Fibroblast of the aortic adventitia (primary cell): Measurements from ENCODE around the gene RPS10. TPM values are rescaled to one million over a fixed set of nuclear protein-coding genes. Genes with fewer than 3 reads are reported as not detected.

Source experiments
- DNase-seq: peaks from one replicate; pipeline ENCODE4 v3.0.0-alpha.2; 2010; ENCODE audit warnings: low read depth
- H3K4me3 ChIP-seq: 2 replicates; pipeline ENCODE4 v1.5.1; 2011; ENCODE audit warnings: low read depth, mild to moderate bottlenecking, control low read depth, low read length, moderate library complexity
- total RNA-seq: library from RNA; depleted of rRNA; stranded (reverse); fragments of >200 nt; gene quantifications from 2 replicates; pipeline ENCODE4 v1.2.3, GENCODE V29; 2012; ENCODE audit warnings: low replicate concordance
- TF ChIP-seq, protein P1 (sequence below): IDR thresholded peaks from 2 replicates; pipeline ENCODE4 v1.5.1; 2011; ENCODE audit warnings: mild to moderate bottlenecking, low read length, control low read depth, inconsistent platforms; ENCODE audit not compliant: insufficient read depth

RPS10 gene
- total RNA-seq, 1 donor = 2,945 TPM

DNA sequence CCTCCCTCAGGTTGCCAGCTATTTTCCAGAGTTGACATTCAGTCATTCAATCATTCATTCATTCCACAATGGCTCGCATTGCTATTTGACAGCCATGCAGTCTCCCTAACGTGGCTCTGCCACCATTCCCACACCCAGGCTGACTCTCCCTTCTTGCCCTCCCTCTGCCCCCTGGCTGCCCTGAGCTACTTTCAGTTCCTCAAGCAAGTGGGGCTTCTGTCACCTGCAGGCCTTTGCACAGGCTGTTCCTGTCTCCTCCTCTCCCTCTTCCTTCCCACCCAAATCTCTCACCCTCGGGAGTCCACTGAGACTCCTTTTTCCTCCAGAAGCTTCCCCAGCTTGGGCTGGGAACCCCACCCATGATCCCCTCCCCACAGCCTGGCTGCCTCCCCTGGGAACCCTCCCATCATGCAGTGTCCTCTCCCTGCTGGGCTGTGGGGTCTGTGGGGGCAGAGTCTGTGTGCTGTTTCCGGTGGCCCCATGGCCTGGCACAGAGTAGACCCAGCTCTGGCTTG, 42.6 kb upstream of the RPS10 start:
- H3K4me3 ChIP-seq = no peak overlapping the region
- DNase-seq = no peak
- TF ChIP-seq, protein P1, sequence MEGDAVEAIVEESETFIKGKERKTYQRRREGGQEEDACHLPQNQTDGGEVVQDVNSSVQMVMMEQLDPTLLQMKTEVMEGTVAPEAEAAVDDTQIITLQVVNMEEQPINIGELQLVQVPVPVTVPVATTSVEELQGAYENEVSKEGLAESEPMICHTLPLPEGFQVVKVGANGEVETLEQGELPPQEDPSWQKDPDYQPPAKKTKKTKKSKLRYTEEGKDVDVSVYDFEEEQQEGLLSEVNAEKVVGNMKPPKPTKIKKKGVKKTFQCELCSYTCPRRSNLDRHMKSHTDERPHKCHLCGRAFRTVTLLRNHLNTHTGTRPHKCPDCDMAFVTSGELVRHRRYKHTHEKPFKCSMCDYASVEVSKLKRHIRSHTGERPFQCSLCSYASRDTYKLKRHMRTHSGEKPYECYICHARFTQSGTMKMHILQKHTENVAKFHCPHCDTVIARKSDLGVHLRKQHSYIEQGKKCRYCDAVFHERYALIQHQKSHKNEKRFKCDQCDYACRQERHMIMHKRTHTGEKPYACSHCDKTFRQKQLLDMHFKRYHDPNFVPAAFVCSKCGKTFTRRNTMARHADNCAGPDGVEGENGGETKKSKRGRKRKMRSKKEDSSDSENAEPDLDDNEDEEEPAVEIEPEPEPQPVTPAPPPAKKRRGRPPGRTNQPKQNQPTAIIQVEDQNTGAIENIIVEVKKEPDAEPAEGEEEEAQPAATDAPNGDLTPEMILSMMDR = no peak

DNA sequence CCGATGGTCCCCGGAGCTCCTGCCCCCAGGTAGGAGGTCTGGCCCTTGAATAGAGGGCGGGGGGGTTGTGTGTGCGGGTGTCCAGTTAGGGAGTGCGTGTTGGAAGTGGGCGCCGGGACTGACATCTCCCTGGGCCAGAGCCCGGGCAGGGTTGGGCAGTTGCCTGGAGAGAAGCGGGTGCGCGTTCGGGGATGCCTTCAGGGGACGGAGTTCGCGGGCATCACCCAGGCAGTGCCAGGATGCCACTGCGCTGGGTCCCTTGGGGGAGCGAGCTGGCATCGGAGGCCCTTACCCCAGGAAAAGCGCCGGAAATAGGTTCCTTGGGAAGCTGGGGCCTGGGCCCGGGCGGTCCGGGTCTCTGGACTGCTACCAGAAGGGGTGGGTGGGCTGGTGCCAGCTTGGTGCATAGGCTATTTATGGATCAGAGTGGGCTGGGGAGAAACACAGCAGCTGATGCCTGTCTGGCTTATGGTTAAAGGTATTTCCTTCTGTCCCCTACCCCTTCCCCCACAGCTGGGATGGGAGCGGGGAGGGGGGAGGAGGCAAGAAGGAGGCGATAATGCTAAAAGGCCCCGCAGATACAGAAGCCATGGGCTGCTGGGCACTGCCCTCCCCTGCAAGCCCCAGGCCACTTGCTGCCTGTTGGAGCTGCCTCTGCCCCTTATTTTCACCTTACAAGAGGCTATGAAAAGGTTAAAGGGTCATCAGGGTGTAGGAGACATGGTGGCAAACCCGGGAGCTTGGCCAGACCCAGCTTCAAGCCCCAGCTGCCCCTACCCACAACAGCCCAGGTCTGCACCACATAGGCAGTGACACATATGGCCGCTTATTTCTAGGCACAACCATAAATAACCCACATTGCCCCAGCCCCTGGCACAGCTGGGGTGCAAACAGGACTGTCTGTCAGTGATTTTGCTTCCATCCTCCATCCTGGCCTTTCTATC, 40.6 kb upstream of the RPS10 start:
- DNase-seq = no peak
- no peak overlapping the region for H3K4me3 ChIP-seq
- TF ChIP-seq, protein P1 = no peak

DNA sequence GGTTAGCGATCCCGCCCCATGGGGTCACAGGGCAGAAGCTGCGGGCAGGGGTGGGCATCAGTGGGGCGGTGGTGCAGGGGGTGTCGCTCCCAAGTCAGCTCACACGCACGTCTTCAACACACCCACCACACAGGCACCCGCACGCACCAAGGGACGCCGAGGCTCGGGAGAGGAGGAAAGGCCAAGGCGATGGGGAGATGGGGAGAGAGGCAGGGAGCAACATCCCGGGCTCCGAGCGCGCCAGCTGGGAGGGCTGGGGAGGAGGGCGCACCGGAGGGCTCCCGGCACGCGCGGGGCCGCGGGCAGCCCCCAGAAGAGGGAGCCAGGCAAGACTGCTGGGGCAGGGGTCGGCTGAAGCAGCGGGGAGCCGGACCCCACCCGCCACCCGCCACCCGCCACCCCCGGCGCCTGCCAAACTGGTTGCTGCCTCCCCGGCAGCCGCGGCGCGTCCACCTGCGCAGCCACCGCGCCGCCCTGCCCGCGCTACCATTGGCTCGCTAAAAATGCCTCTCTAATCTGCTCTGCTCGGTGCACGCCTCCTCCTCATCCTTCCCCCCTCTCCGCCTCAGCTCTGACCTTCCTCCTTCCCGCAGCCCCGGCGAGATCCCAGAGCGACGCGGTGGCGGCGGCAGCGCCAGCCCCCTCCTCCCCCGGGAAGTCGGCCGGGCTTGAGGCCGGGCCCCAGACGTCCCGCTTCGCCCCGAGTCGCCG, 39.8 kb upstream of the RPS10 start, which contains the start of gene PACSIN1:
Gene PACSIN1, plus strand, starts transcription at position 546 of the 711 bp plus-strand sequence. CDS start 60,230 bp downstream, outside the sequence.
- H3K4me3 ChIP-seq = peak within 1 kb of the TSS; percentile 40
- TF ChIP-seq, protein P1 = no peak
- DNase-seq = no peak

DNA sequence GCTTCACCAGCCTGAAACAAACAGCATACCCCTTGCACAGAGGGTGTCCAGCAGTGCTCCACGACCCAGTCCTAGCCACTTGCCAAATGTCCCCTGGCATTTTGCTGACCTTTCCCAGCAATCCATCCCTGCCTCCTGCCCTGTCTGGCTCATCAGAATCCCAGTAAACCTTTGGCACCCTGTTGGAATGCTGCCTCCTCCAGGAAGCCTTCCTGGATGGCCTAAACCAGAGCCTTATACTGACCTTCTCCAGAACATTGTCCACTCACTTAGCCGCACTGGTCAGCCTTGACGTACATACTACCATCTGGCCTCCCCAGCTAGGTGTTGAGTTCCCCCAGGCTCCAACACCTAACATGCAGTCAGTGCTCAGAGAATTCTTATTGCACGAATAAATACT, 38.0 kb upstream of the RPS10 start:
- TF ChIP-seq, protein P1 = no peak
- H3K4me3 ChIP-seq = no peak overlapping the region
- no peak for DNase-seq

DNA sequence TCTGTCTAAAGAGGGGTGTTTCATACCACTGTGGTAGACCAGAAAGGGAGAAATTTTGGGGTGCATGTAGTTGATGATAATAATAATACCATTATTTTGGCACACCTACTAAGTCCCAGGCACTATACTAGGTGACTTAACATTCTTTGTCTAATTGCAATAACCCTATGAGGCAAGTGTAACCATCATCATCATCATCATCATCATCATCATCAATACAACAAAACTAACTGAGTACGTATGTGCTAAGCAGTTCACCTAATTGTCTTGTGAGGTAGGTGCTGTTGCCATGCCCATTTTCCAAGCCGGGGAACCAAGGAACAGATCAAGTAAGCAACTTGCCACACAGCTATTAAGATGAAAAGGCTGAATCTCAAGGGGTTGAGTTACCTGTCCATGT, 37.4 kb upstream of the RPS10 start:
- TF ChIP-seq, protein P1 = no peak
- no peak overlapping the region for H3K4me3 ChIP-seq
- no peak for DNase-seq

DNA sequence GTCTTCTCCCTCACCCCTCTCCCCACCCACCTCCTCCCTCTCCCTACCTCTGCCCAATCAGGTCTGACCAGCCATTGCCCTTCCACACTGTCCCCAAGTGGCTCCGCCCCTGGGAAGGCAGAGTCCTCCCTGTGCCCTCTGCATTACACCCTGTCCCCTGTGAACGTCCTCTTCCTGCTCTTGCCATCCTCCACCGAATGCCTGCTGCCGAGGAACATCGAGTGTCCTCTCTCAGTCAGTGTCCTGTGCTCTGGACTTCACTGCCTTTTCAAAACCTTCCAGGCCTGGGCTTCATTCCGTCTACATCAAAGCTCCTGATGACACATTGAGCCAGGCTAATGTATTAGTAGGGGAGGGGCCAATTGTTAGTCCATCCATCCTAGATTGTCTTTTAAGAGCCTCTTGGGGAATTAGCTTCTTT, 36.7 kb upstream of the RPS10 start:
- TF ChIP-seq, protein P1 = no peak
- H3K4me3 ChIP-seq = no peak overlapping the region
- peak; percentile 10 for DNase-seq
